HEK293T (cell line): ENCODE data around the gene TRIM71.

ENCODE experiments used
- BHLHE40 ChIP-seq: fragments of 450-650 bp; IDR thresholded peaks from 2 replicates; pipeline ENCODE4 v1.6.1; 2016; ENCODE audit warnings: mild to moderate bottlenecking, moderate library complexity, borderline replicate concordance
- ELF4 ChIP-seq: fragments of 450-650 bp; IDR thresholded peaks from 2 replicates; pipeline ENCODE4 v1.6.1; 2017; ENCODE audit warnings: antibody characterized with exemption
- FOXA1 ChIP-seq: fragments of 450-650 bp; IDR thresholded peaks from 2 replicates; pipeline ENCODE4 v1.6.1; 2016; ENCODE audit warnings: mild to moderate bottlenecking
- FOXK2 ChIP-seq: fragments of 450-650 bp; IDR thresholded peaks from 2 replicates; pipeline ENCODE4 v1.6.1; 2016; ENCODE audit warnings: mild to moderate bottlenecking

GRCh38 chr3:32945136-32945535, 127.3 kb downstream of the TRIM71 start:
- TF ChIP-seq BHLHE40 = no peak
- TF ChIP-seq FOXK2 = no peak
- TF ChIP-seq ELF4 = no peak
- TF ChIP-seq FOXA1 = no peak
